Dendritic cell treated with granulocyte-macrophage colony-stimulating factor and Interleukin-4, amounts not matched to agents 40 ng/mL and 50 ng/mL, for 4 days (primary cell): ENCODE data around the gene ACTR3C.
"Not testable (repeated sequence)": the region's sequence is repeated elsewhere in the genome, so short reads cannot be mapped to it uniquely, and the experiment has no call there.

Experiments used
- H3K27ac Mint-ChIP-seq: one replicate; pipeline ENCODE4 v1.8.0; 2022; ENCODE audit warnings: mild to moderate bottlenecking, mixed read lengths
- H3K27me3 Mint-ChIP-seq: one replicate; pipeline ENCODE4 v1.8.0; 2022; ENCODE audit warnings: mild to moderate bottlenecking, mixed read lengths
- H3K36me3 Mint-ChIP-seq: one replicate; pipeline ENCODE4 v1.8.0; 2022; ENCODE audit warnings: low read depth, mixed read lengths
- H3K4me1 Mint-ChIP-seq: one replicate; pipeline ENCODE4 v1.8.0; 2022; ENCODE audit warnings: low read depth, mixed read lengths
- H3K4me3 Mint-ChIP-seq: one replicate; pipeline ENCODE4 v1.8.0; 2022; ENCODE audit warnings: mild to moderate bottlenecking, moderate library complexity, mixed read lengths
- H3K9me3 Mint-ChIP-seq: one replicate; pipeline ENCODE4 v1.8.0; 2022; ENCODE audit warnings: mixed read lengths
- intact Hi-C: fragments of 100-400 bp; cut with micrococcal nuclease; formaldehyde crosslinking; loops from one replicate; pipeline ENCODE4 v1.15.0; 2022

Gene ACTR3C

GRCh38 chr7:150305903-150306284 lies 17.5 kb downstream of the ACTR3C start:
- H3K36me3 Mint-ChIP-seq, H3K4me1 Mint-ChIP-seq, H3K4me3 Mint-ChIP-seq, H3K27me3 Mint-ChIP-seq, H3K9me3 Mint-ChIP-seq, intact Hi-C loops, H3K27ac Mint-ChIP-seq: not testable (repeated sequence)

DNA sequence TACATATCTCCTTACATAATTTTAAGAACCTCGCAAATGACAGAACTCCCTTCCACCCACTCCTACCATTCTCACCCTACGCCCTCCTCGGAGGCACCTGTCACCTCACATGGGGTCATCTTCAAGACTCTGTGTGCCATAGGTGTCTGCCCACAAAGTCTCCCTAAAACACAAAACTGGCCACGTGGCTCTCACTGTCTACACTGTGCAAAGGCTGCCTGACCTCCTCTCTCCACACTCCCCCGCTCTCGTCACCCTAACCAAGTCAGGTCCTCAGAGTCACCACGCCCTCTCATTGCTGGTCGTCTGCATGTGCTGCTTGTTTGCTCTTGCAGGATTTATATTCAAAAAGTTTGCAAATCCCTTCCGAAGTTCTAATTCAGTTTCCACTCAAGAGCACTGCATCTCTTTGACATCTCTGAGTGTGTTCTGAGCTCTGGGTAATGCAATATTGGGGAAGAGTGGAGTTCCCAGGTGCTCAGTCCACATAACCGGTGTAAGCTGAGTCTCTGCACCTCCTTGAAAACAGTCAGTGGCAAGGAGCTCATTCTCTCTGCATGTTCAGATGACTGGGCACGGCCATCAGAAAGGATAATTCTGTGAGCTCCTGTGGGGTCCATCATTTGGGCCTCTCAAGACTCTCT lies 18.0 kb downstream of the ACTR3C start:
- H3K4me1 Mint-ChIP-seq, intact Hi-C loops, H3K27me3 Mint-ChIP-seq, H3K36me3 Mint-ChIP-seq, H3K27ac Mint-ChIP-seq, H3K9me3 Mint-ChIP-seq, H3K4me3 Mint-ChIP-seq: not testable (repeated sequence)

DNA sequence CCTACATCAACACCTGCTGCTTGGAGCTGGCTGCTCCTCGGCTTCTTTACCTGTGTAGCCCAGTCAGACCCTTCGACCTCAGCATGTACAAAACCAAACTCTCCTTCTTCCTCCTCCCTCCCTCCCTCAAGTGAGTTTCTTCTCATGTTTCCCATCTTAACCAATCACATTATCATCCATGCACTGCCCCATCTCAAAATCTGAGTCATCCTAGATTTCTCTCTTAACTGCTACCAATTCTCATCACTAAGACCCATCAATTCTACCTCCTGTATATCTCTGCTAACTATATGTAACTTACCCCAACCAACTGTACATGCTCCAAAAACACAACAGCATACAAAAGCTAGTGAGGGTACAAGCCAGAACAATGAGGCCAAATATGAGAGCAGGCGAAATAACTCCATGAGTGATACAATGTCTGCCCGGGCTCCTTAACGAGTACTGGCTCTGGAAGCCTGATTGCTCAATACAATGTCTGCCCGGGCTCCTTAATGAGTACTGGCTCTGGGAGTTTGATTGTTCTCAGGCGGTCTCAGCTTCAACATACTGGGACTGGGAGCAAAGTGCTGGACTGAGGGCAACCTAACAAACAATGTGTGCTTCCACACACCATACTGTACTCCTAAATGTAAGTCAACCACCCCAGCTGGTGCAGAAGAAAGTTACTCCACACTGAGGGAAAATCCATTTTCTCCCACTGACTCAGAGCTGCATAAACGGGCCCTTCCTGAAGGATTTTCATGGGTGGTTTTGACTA lies 18.7 kb downstream of the ACTR3C start:
- H3K4me3 Mint-ChIP-seq, H3K9me3 Mint-ChIP-seq, H3K36me3 Mint-ChIP-seq, H3K27me3 Mint-ChIP-seq, intact Hi-C loops, H3K4me1 Mint-ChIP-seq, H3K27ac Mint-ChIP-seq: not testable (repeated sequence)

- H3K36me3 Mint-ChIP-seq, H3K9me3 Mint-ChIP-seq, H3K27ac Mint-ChIP-seq, intact Hi-C loops, H3K27me3 Mint-ChIP-seq, H3K4me3 Mint-ChIP-seq: not testable (repeated sequence)
- H3K4me1 Mint-ChIP-seq = peaks cover 10% of the 10 kb centered on the region
These were observed 20.4 kb downstream of the ACTR3C start for GRCh38 chr7:150302908-150303310.

GRCh38 chr7:150297978-150298377 lies 25.4 kb downstream of the ACTR3C start:
- H3K27me3 Mint-ChIP-seq, H3K4me3 Mint-ChIP-seq, H3K27ac Mint-ChIP-seq, H3K9me3 Mint-ChIP-seq, H3K36me3 Mint-ChIP-seq, intact Hi-C loops: not testable (repeated sequence)
- peaks cover 10% of the 10 kb centered on the region for H3K4me1 Mint-ChIP-seq

GRCh38 chr7:150296802-150297201 lies 26.5 kb downstream of the ACTR3C start:
- H3K36me3 Mint-ChIP-seq, H3K4me3 Mint-ChIP-seq, H3K9me3 Mint-ChIP-seq, intact Hi-C loops, H3K27me3 Mint-ChIP-seq, H3K27ac Mint-ChIP-seq: not testable (repeated sequence)
- H3K4me1 Mint-ChIP-seq = peaks cover 10% of the 10 kb centered on the region

DNA sequence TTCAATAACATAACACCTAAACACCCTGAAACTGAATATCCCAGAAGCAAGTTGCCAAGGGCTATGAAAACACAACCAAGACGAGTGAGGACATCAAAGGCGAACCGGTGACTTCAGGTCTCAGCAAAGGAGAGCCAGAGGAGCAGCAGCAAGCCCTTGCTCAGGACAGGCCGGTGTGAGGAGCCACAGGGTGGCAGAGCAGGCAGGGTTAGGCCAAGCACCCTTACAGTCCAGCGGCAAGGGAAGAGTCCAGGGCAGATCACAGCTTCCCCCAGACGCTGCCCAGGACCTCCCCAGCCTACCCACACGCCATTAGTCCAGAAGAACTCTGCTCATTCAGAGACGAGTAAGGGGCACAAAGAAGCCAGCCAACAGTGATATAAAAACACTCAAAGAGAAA lies 27.7 kb downstream of the ACTR3C start:
- H3K9me3 Mint-ChIP-seq, H3K4me3 Mint-ChIP-seq, H3K27ac Mint-ChIP-seq, intact Hi-C loops, H3K27me3 Mint-ChIP-seq, H3K36me3 Mint-ChIP-seq: not testable (repeated sequence)
- peaks cover 10% of the 10 kb centered on the region for H3K4me1 Mint-ChIP-seq

- intact Hi-C loops, H3K9me3 Mint-ChIP-seq: not testable (repeated sequence)
These were observed 28.3 kb downstream of the ACTR3C start for GRCh38 chr7:150295027-150295426.

GRCh38 chr7:150290317-150290716 lies 33.0 kb downstream of the ACTR3C start:
- H3K9me3 Mint-ChIP-seq, H3K27me3 Mint-ChIP-seq, H3K36me3 Mint-ChIP-seq, H3K4me1 Mint-ChIP-seq, H3K4me3 Mint-ChIP-seq, intact Hi-C loops, H3K27ac Mint-ChIP-seq: not testable (repeated sequence)

More at GRCh38 chr7:150295027-150295426, 28.3 kb downstream of the ACTR3C start:
- not testable (repeated sequence) for H3K27ac Mint-ChIP-seq, H3K36me3 Mint-ChIP-seq, H3K4me1 Mint-ChIP-seq, H3K27me3 Mint-ChIP-seq, H3K4me3 Mint-ChIP-seq

GRCh38 chr7:150288816-150289215 lies 34.5 kb downstream of the ACTR3C start:
- H3K9me3 Mint-ChIP-seq, H3K36me3 Mint-ChIP-seq, H3K4me3 Mint-ChIP-seq, H3K27ac Mint-ChIP-seq, intact Hi-C loops, H3K27me3 Mint-ChIP-seq, H3K4me1 Mint-ChIP-seq: not testable (repeated sequence)

DNA sequence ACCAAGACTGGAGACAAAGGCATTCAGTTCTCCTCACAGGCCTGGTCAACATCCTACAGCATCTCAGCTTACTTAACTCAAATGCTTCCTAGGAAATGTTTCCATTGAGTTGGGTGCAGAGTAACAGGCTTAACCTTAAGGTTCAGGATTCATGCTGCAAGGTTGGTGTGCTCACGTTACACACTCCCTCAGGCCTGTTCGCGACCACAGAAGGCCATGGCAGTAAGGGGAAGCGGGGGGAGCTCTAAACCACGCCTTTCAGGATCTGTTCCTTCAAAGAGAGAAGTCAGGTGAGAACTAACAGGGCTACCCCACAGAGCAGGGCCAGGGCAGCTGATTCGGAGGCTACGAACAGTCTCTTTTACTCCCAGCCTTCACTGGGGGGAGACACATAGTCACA lies 35.5 kb downstream of the ACTR3C start:
- H3K36me3 Mint-ChIP-seq, H3K9me3 Mint-ChIP-seq, intact Hi-C loops, H3K27ac Mint-ChIP-seq, H3K4me1 Mint-ChIP-seq, H3K27me3 Mint-ChIP-seq, H3K4me3 Mint-ChIP-seq: not testable (repeated sequence)

DNA sequence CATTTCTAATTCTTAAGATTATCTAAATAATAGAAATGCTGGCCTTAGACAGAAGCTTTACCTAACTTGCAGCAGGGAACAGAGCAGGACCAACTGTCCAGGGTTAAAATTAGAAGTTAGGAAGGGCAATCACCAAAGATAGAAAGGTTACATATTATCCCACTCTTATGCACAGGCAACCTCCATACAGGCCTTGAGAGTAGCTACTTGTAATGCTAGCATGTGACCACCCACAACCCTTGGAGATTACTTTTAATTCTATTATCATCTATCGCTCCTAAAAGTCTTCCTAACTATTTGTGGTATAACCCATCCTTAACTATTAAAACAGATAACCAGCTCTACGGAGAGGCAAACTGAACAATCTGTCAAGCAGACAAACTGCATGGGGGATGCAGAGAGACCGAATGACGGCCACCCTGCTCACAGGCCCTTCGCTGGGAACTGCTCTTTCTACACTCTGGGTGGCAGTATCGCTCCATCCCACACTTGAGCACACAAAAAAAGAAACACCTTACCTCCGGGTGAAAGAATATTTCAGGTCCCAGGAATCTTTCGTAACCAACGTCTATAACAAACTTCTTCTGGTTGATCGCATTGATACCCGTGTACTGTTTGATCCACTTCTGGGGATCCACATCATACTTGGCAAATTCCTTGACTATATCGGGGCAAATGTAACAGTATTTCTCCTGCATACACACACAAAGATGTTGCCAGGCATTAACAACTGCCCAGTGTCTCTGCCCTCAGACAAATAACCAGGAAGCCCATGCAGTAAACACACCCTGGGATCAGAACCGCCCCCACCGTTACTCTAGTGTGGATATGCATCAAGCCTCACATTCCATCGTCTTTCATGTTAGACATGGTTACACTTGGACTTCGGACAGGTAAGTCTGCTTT lies 37.2 kb downstream of the ACTR3C start:
- H3K27me3 Mint-ChIP-seq = not testable (repeated sequence)

DNA sequence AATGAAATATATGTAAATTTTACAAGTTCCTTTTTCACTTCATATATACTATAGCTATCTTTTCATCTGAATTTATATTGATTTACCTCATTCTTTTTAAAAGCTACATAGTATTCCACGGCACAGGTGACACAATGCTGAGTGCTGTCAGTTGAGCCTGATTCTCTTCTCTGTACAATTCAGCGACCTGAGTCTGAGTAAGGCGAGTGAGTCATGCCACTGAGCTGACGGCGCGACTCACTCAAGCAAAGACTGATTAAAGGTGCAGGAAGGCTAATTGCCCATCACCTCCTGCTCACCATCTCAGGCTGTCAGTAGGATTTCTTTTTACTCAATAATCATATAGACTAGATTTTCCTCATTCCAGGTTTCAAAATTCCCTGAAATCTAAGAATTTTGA lies 39.7 kb downstream of the ACTR3C start:
- H3K4me1 Mint-ChIP-seq, H3K9me3 Mint-ChIP-seq, H3K4me3 Mint-ChIP-seq, H3K27me3 Mint-ChIP-seq, H3K36me3 Mint-ChIP-seq, H3K27ac Mint-ChIP-seq: not testable (repeated sequence)
- intact Hi-C loops = loop anchor here (2.0 kb wide), 1 partner anchor 137 kb away; no protein-coding TSS in a partner anchor

More for the DNA sequence above, 37.2 kb downstream of the ACTR3C start:
- not testable (repeated sequence) for H3K36me3 Mint-ChIP-seq, H3K4me3 Mint-ChIP-seq, H3K4me1 Mint-ChIP-seq, H3K27ac Mint-ChIP-seq, H3K9me3 Mint-ChIP-seq
- intact Hi-C loops = loop anchor here (2.0 kb wide), 1 partner anchor 135 kb away; no protein-coding TSS in a partner anchor

- H3K27ac Mint-ChIP-seq, H3K9me3 Mint-ChIP-seq, H3K4me3 Mint-ChIP-seq, H3K4me1 Mint-ChIP-seq, H3K36me3 Mint-ChIP-seq, intact Hi-C loops, H3K27me3 Mint-ChIP-seq: not testable (repeated sequence)
These were observed 40.2 kb downstream of the ACTR3C start for GRCh38 chr7:150283111-150283510.
